ENCODE results near the gene TEX26. TPM values are rescaled to one million over a fixed set of nuclear protein-coding genes. Genes with fewer than 3 reads are reported as not detected.

The TEX26 gene
- total and polyA plus RNA-seq, 10 of the 15 experiments (the other 5 are each of a cell fraction or from before 2014, with no cell fraction given), result not detected

DNA sequence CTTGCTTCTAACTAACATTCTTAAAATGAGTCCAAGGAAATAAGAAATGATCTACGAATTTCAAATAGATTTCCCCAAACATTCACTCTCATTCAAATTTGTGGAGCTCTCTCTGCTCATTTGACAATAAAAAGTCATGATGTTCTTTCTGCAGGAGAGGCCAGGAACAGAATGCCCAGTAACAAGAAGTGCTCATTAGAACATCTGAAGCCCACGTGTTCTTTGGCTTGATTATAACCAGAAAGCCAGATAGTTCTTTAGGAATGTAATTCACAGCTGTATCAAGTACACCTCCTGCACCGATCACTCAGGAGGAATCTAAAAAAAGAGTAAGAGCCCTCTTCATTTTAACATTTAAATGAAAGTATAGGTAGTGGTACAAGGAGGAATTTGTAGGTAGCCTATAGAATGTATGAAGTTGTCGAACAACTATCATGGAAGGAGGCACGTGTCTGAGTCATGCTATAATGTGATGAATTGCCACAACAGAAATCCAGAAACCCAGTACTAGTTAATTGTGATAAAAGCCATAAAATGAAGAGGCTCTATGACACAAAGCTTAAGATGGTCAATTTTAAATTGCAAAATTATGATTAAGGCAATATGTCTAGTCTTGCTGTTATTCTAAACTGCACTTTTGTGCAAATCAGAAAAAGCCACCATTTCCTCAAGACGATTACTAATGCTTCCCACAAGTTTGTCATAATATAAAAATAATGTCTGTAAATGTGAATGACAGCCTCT is 13.6 kb upstream of the TEX26 start:
- FAIRE-seq (no peak), ATAC-seq (no peak), DNase-seq (ENCODE audit: low read depth, low spot score) (no peak)
- no peaks in the 10 kb centered on the region for H3K9me3 ChIP-seq (replicated peaks; ENCODE audit: control insufficient read depth, insufficient read depth, low read length)
- no peaks in the 10 kb centered on the region for H3K36me3 ChIP-seq (ENCODE audit: control insufficient read depth in 2 of 2, insufficient read depth in 2 of 2, low read length in 1 of 2)
- H3K27ac ChIP-seq (ENCODE audit: control insufficient read depth, insufficient read depth), result no peak overlapping the region
- ChIA-PET RAD21 (ENCODE audit: unreplicated experiment) (no interaction called here), SMC1A (ENCODE audit: uncharacterized antibody, unreplicated experiment) (interaction anchor here (0.8 kb wide), 1 partner anchor 30 kb away, joined by 3 read pairs; no protein-coding TSS in a partner anchor), CTCF (interaction anchor here (0.7 kb wide), 1 partner anchor 122 kb away, joined by 3 read pairs; no protein-coding TSS in a partner anchor), POLR2A (no interaction called here)
- BruUV-seq (replicated peaks), result no TSS peak
- WGBS (ENCODE audit: insufficient coverage, insufficient replicate concordance, low lambda C conversion rate, missing lambda C conversion rate), result 29% methylated on average over 6 of the region's 6 CpGs
- no peaks in the 10 kb centered on the region for H3K4me1 ChIP-seq (ENCODE audit: control insufficient read depth, insufficient read depth, low read length)
- no peak overlapping the region for H3K9ac ChIP-seq (ENCODE audit: control insufficient read depth, insufficient read depth, low read length)
- no peak overlapping the region for H2AFZ ChIP-seq (ENCODE audit: control insufficient read depth, low read depth, low read length)
- in situ Hi-C loops (cut with MboI), result no loop called here
- TF ChIP-seq, protein P1, sequence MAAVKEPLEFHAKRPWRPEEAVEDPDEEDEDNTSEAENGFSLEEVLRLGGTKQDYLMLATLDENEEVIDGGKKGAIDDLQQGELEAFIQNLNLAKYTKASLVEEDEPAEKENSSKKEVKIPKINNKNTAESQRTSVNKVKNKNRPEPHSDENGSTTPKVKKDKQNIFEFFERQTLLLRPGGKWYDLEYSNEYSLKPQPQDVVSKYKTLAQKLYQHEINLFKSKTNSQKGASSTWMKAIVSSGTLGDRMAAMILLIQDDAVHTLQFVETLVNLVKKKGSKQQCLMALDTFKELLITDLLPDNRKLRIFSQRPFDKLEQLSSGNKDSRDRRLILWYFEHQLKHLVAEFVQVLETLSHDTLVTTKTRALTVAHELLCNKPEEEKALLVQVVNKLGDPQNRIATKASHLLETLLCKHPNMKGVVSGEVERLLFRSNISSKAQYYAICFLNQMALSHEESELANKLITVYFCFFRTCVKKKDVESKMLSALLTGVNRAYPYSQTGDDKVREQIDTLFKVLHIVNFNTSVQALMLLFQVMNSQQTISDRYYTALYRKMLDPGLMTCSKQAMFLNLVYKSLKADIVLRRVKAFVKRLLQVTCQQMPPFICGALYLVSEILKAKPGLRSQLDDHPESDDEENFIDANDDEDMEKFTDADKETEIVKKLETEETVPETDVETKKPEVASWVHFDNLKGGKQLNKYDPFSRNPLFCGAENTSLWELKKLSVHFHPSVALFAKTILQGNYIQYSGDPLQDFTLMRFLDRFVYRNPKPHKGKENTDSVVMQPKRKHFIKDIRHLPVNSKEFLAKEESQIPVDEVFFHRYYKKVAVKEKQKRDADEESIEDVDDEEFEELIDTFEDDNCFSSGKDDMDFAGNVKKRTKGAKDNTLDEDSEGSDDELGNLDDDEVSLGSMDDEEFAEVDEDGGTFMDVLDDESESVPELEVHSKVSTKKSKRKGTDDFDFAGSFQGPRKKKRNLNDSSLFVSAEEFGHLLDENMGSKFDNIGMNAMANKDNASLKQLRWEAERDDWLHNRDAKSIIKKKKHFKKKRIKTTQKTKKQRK (IDR thresholded peaks at IDR 0.05; ENCODE audit: low read depth, low read length), result no peak
- no peak for TF ChIP-seq SMC3 (IDR thresholded peaks at IDR 0.05; ENCODE audit: borderline replicate concordance, low read length)
- no peak for TF ChIP-seq BHLHE40 (IDR thresholded peaks at IDR 0.05; ENCODE audit: borderline replicate concordance in 1 of 2, low read depth in 2 of 2, low read length in 1 of 2)
- TF ChIP-seq HDGF (IDR thresholded peaks at IDR 0.05), result no peak
- TF ChIP-seq MYB (IDR thresholded peaks at IDR 0.05; ENCODE audit: borderline replicate concordance, low read depth, low read length), result no peak
- TF ChIP-seq HDAC6 (IDR thresholded peaks at IDR 0.05; ENCODE audit: unreplicated experiment), result no peak
- no peak for TF ChIP-seq ZNF217 (IDR thresholded peaks at IDR 0.05)
- no peak for TF ChIP-seq FOXM1 (IDR thresholded peaks at IDR 0.05; ENCODE audit: low read depth, low read length)
- no peak for TF ChIP-seq NFIC (IDR thresholded peaks at IDR 0.05; ENCODE audit: low read depth, low read length)
- TF ChIP-seq LARP7 (IDR thresholded peaks at IDR 0.05), result no peak
- no peak for TF ChIP-seq MTA2 (IDR thresholded peaks at IDR 0.05; ENCODE audit: low read depth)
- TF ChIP-seq HCFC1 (IDR thresholded peaks at IDR 0.05; ENCODE audit: low read length), result no peak
- no peak for TF ChIP-seq SMAD5 (IDR thresholded peaks at IDR 0.05; ENCODE audit: low read depth)
- TF ChIP-seq, protein P2, sequence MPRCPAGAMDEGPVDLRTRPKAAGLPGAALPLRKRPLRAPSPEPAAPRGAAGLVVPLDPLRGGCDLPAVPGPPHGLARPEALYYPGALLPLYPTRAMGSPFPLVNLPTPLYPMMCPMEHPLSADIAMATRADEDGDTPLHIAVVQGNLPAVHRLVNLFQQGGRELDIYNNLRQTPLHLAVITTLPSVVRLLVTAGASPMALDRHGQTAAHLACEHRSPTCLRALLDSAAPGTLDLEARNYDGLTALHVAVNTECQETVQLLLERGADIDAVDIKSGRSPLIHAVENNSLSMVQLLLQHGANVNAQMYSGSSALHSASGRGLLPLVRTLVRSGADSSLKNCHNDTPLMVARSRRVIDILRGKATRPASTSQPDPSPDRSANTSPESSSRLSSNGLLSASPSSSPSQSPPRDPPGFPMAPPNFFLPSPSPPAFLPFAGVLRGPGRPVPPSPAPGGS (IDR thresholded peaks at IDR 0.05; ENCODE audit: borderline replicate concordance, insufficient read depth, low read depth, low read length, poor library complexity, severe bottlenecking), result no peak
- TF ChIP-seq DPF2 (IDR thresholded peaks at IDR 0.05), result no peak
- TF ChIP-seq ZNF207 (IDR thresholded peaks at IDR 0.05; ENCODE audit: borderline replicate concordance), result no peak
- no peak for TF ChIP-seq SPI1 (IDR thresholded peaks at IDR 0.05; ENCODE audit: borderline replicate concordance, insufficient read depth, low read depth, low read length)
- TF ChIP-seq ZNF622 (IDR thresholded peaks at IDR 0.05), result no peak
- no peak for TF ChIP-seq RBBP5 (conservative IDR thresholded peaks at IDR 0.05)
- no peaks in the 10 kb centered on the region for H4K20me1 ChIP-seq (ENCODE audit: control insufficient read depth, insufficient read depth)
- H3K4me3 ChIP-seq, result no peak overlapping the region
- intact Hi-C loops (cut with micrococcal nuclease; ENCODE audit: unreplicated experiment), result no loop called here
- H3K79me2 ChIP-seq (ENCODE audit: control insufficient read depth, insufficient read depth, low read length), result no peaks in the 10 kb centered on the region
- no peaks in the 10 kb centered on the region; a peak in 2 of 4 replicates for H3K27me3 ChIP-seq (replicated peaks in 1 of 2; ENCODE audit: control insufficient read depth in 2 of 2, insufficient read depth in 2 of 2, low read length in 1 of 2)
- H3K4me2 ChIP-seq (ENCODE audit: control insufficient read depth, insufficient read depth), result no peak overlapping the region

Measured in GM12878 (cell line).